Liver (tissue), 9 donors: ENCODE data around the gene KANK2. TPM values are rescaled to one million over a fixed set of nuclear protein-coding genes. Genes with fewer than 3 reads are reported as not detected.

Experiments used
- DNase-seq: peaks from one replicate; pipeline ENCODE4 v3.0.0-alpha.2; 2017; ENCODE audit warnings: low spot score
- H3K27ac ChIP-seq, 2 donors: one replicate each; pipeline ENCODE4 v1.7.0; 2013; ENCODE audit warnings: inconsistent platforms in 2 of 2, low read length in 2 of 2, control low read depth in 1 of 2, low read depth in 1 of 2, mild to moderate bottlenecking in 1 of 2
- H3K27me3 ChIP-seq, 4 donors: one replicate each; pipeline versions ENCODE4 v1.6.1 to v1.7.0; 2013; ENCODE audit warnings: low read length in 3 of 4, inconsistent platforms in 1 of 4, mild to moderate bottlenecking in 1 of 4, moderate library complexity in 1 of 4; ENCODE audit not compliant: control insufficient read depth in 4 of 4, insufficient read depth in 4 of 4
- H3K36me3 ChIP-seq, 4 donors: one replicate each; pipeline versions ENCODE4 v1.6.1 to v1.7.0; 2013; ENCODE audit warnings: low read length in 3 of 4, mild to moderate bottlenecking in 3 of 4, low read depth in 1 of 4, moderate library complexity in 1 of 4; ENCODE audit not compliant: control insufficient read depth in 4 of 4, insufficient read depth in 3 of 4
- H3K4me1 ChIP-seq, 4 donors: one replicate each; pipeline versions ENCODE4 v1.6.1 to v1.7.0; 2013; ENCODE audit warnings: low read length in 3 of 4, mild to moderate bottlenecking in 3 of 4, moderate library complexity in 1 of 4; ENCODE audit not compliant: control insufficient read depth in 4 of 4, insufficient read depth in 4 of 4
- H3K4me3 ChIP-seq, 3 donors: one replicate each; pipeline versions ENCODE4 v1.6.1 to v1.7.0; 2013; ENCODE audit warnings: low read length in 3 of 3, control low read depth in 1 of 3, low read depth in 1 of 3, mild to moderate bottlenecking in 1 of 3
- H3K9ac ChIP-seq, 2 donors: one replicate each; pipeline ENCODE4 v1.7.0; 2013; ENCODE audit warnings: low read length in 2 of 2, mild to moderate bottlenecking in 2 of 2, moderate library complexity in 2 of 2, control low read depth in 1 of 2, low read depth in 1 of 2
- H3K9me3 ChIP-seq, 4 donors: one replicate each; pipeline versions ENCODE4 v1.6.1 to v1.7.0; 2013; ENCODE audit warnings: low read length in 3 of 4; ENCODE audit not compliant: control insufficient read depth in 4 of 4
- EGR1 ChIP-seq, 2 donors: IDR thresholded peaks; 2 replicates each; pipeline ENCODE4 v1.6.1; 2016 to 2018; ENCODE audit warnings: antibody characterized with exemption in 2 of 2, low read depth in 2 of 2
- FOXA1 ChIP-seq: IDR thresholded peaks from 2 replicates; pipeline ENCODE4 v1.6.1; 2016; ENCODE audit warnings: antibody characterized with exemption
- FOXA2 ChIP-seq: IDR thresholded peaks from 2 replicates; pipeline ENCODE4 v1.6.1; 2016; ENCODE audit warnings: antibody characterized with exemption
- GABPA ChIP-seq, 2 donors: IDR thresholded peaks in 1 of 2; conservative IDR thresholded peaks in 1 of 2; 2 replicates each; pipeline ENCODE4 v1.6.1; 2016; ENCODE audit warnings: antibody characterized with exemption in 2 of 2, mild to moderate bottlenecking in 1 of 2, moderate library complexity in 1 of 2
- HNF4A ChIP-seq, 2 donors: conservative IDR thresholded peaks; 2 replicates each; pipeline ENCODE4 v1.6.1; 2016; ENCODE audit warnings: antibody characterized with exemption in 2 of 2, mild to moderate bottlenecking in 2 of 2
- HNF4G ChIP-seq: IDR thresholded peaks from 2 replicates; pipeline ENCODE4 v1.6.1; 2016; ENCODE audit warnings: antibody characterized with exemption
- JUND ChIP-seq, 2 donors: IDR thresholded peaks; 2 replicates each; pipeline ENCODE4 v1.6.1; 2016; ENCODE audit warnings: antibody characterized with exemption in 2 of 2
- NR2F2 ChIP-seq: IDR thresholded peaks from 2 replicates; pipeline ENCODE4 v1.6.1; 2016; ENCODE audit warnings: antibody characterized with exemption
- RAD21 ChIP-seq, 2 donors: IDR thresholded peaks; 2 replicates each; pipeline ENCODE4 v1.6.1; 2016; ENCODE audit warnings: antibody characterized with exemption in 2 of 2, mild to moderate bottlenecking in 2 of 2
- RXRA ChIP-seq, 2 donors: IDR thresholded peaks; 2 replicates each; pipeline ENCODE4 v1.6.1; 2017 to 2018; ENCODE audit warnings: antibody characterized with exemption in 2 of 2, mild to moderate bottlenecking in 1 of 2
- SP1 ChIP-seq: IDR thresholded peaks from 2 replicates; pipeline ENCODE4 v1.6.1; 2018; ENCODE audit warnings: antibody characterized with exemption, mild to moderate bottlenecking
- TAF1 ChIP-seq: conservative IDR thresholded peaks from 2 replicates; pipeline ENCODE4 v1.6.1; 2016; ENCODE audit warnings: antibody characterized with exemption, mild to moderate bottlenecking
- YY1 ChIP-seq: IDR thresholded peaks from 2 replicates; pipeline ENCODE4 v1.6.1; 2016; ENCODE audit warnings: antibody characterized with exemption, mild to moderate bottlenecking
- whole genome bisulfite sequencing: extraction: QIAGEN DNeasy Blood & Tissue Kit; methylation state at CpG from one replicate; pipeline ENCODE4 v1.1.7; 2013; 5-methylcytosine and 5-hydroxymethylcytosine counted together
- polyA plus RNA-seq, 2 donors: library from polyadenylated mRNA; stranded (reverse) in 1 of 2; unstranded in 1 of 2; fragments of 200-250 nt in 1 of 2; fragments of >200 nt in 1 of 2; fragmentation: Nextera tagmentation in 1 of 2; extraction: Ambion mirVana in 1 of 2; gene quantifications; one replicate each; pipeline versions ENCODE4 v1.2.1 to v1.2.3, GENCODE V29; 2013 to 2015
- total RNA-seq, 2 donors: library from RNA; depleted of rRNA; stranded (reverse); fragments of >200 nt; gene quantifications; one replicate each; pipeline ENCODE4 v1.2.3, GENCODE V29; 2014
- TF ChIP-seq, protein P1 (sequence below): IDR thresholded peaks from 2 replicates; pipeline ENCODE4 v1.6.1; 2016; ENCODE audit warnings: antibody characterized with exemption, mild to moderate bottlenecking
- TF ChIP-seq, protein P2 (sequence below): fragments of 150-350 bp; IDR thresholded peaks from 2 replicates; pipeline ENCODE4 v1.5.1; 2017; ENCODE audit warnings: improper control_type of control experiment, low read depth, low read length; ENCODE audit not compliant: missing input control
- TF ChIP-seq, protein P3 (sequence below): IDR thresholded peaks from 2 replicates; pipeline ENCODE4 v1.6.1; 2016; ENCODE audit warnings: antibody characterized with exemption
- TF ChIP-seq, protein P4 (sequence below): IDR thresholded peaks from 2 replicates; pipeline ENCODE4 v1.6.1; 2016; ENCODE audit warnings: antibody characterized with exemption
- TF ChIP-seq, protein P5 (sequence below): IDR thresholded peaks from 2 replicates; pipeline ENCODE4 v1.6.1; 2016; ENCODE audit warnings: antibody characterized with exemption
- donor health status: healthy.
- donor health status: healthy.
- donor health status: healthy.
- donor health status: healthy.
- donor health status: healthy.

The KANK2 gene
- total and polyA plus RNA-seq, 4 donors = 15.0 to 67.8 (median 40.6) TPM

DNA sequence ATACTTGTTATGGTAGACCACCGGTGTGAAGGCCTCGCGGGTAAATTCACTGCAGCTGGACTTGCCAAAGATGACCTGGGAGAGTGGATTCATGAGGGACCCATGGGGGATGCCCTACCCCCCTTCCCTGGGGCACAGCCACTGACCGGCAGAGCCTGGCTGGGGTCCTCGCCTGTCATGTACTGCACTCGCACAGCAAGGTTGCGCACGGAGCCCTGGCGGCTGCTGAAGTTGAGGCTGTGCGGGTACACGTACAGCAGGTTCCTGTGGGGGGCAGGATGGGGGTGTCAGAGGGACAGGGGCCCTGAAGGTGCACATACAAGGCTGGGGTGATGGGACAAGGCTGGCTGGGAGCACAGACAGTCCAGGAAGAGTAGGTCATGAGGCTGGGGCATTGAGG lies 40.7 kb upstream of the KANK2 start:
- no peak for DNase-seq
- H3K27ac ChIP-seq = peak overlapping the region; percentile 90 to 97
- TF ChIP-seq HNF4G (no peak), HNF4A (conservative IDR thresholded peaks at IDR 0.05) (no peak), GABPA (IDR thresholded peaks at IDR 0.05 in 1 of 2, conservative IDR thresholded peaks at IDR 0.05 in 1 of 2) (no peak), EGR1 (IDR thresholded peaks at IDR 0.05; ENCODE audit: low read depth in 2 of 2) (no peak), SP1 (no peak), TAF1 (no peak), RAD21 (IDR thresholded peaks at IDR 0.05) (no peak), YY1 (no peak), FOXA1 (no peak), RXRA (IDR thresholded peaks at IDR 0.05) (no peak), NR2F2 (no peak)
- TF ChIP-seq, protein P1, sequence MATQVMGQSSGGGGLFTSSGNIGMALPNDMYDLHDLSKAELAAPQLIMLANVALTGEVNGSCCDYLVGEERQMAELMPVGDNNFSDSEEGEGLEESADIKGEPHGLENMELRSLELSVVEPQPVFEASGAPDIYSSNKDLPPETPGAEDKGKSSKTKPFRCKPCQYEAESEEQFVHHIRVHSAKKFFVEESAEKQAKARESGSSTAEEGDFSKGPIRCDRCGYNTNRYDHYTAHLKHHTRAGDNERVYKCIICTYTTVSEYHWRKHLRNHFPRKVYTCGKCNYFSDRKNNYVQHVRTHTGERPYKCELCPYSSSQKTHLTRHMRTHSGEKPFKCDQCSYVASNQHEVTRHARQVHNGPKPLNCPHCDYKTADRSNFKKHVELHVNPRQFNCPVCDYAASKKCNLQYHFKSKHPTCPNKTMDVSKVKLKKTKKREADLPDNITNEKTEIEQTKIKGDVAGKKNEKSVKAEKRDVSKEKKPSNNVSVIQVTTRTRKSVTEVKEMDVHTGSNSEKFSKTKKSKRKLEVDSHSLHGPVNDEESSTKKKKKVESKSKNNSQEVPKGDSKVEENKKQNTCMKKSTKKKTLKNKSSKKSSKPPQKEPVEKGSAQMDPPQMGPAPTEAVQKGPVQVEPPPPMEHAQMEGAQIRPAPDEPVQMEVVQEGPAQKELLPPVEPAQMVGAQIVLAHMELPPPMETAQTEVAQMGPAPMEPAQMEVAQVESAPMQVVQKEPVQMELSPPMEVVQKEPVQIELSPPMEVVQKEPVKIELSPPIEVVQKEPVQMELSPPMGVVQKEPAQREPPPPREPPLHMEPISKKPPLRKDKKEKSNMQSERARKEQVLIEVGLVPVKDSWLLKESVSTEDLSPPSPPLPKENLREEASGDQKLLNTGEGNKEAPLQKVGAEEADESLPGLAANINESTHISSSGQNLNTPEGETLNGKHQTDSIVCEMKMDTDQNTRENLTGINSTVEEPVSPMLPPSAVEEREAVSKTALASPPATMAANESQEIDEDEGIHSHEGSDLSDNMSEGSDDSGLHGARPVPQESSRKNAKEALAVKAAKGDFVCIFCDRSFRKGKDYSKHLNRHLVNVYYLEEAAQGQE = no peak
- TF ChIP-seq, protein P2, sequence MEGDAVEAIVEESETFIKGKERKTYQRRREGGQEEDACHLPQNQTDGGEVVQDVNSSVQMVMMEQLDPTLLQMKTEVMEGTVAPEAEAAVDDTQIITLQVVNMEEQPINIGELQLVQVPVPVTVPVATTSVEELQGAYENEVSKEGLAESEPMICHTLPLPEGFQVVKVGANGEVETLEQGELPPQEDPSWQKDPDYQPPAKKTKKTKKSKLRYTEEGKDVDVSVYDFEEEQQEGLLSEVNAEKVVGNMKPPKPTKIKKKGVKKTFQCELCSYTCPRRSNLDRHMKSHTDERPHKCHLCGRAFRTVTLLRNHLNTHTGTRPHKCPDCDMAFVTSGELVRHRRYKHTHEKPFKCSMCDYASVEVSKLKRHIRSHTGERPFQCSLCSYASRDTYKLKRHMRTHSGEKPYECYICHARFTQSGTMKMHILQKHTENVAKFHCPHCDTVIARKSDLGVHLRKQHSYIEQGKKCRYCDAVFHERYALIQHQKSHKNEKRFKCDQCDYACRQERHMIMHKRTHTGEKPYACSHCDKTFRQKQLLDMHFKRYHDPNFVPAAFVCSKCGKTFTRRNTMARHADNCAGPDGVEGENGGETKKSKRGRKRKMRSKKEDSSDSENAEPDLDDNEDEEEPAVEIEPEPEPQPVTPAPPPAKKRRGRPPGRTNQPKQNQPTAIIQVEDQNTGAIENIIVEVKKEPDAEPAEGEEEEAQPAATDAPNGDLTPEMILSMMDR = no peak
- TF ChIP-seq, protein P3, sequence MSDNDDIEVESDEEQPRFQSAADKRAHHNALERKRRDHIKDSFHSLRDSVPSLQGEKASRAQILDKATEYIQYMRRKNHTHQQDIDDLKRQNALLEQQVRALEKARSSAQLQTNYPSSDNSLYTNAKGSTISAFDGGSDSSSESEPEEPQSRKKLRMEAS = no peak
- TF ChIP-seq, protein P4, sequence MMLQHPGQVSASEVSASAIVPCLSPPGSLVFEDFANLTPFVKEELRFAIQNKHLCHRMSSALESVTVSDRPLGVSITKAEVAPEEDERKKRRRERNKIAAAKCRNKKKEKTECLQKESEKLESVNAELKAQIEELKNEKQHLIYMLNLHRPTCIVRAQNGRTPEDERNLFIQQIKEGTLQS = no peak
- TF ChIP-seq, protein P5, sequence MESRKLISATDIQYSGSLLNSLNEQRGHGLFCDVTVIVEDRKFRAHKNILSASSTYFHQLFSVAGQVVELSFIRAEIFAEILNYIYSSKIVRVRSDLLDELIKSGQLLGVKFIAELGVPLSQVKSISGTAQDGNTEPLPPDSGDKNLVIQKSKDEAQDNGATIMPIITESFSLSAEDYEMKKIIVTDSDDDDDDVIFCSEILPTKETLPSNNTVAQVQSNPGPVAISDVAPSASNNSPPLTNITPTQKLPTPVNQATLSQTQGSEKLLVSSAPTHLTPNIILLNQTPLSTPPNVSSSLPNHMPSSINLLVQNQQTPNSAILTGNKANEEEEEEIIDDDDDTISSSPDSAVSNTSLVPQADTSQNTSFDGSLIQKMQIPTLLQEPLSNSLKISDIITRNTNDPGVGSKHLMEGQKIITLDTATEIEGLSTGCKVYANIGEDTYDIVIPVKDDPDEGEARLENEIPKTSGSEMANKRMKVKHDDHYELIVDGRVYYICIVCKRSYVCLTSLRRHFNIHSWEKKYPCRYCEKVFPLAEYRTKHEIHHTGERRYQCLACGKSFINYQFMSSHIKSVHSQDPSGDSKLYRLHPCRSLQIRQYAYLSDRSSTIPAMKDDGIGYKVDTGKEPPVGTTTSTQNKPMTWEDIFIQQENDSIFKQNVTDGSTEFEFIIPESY = no peak

DNA sequence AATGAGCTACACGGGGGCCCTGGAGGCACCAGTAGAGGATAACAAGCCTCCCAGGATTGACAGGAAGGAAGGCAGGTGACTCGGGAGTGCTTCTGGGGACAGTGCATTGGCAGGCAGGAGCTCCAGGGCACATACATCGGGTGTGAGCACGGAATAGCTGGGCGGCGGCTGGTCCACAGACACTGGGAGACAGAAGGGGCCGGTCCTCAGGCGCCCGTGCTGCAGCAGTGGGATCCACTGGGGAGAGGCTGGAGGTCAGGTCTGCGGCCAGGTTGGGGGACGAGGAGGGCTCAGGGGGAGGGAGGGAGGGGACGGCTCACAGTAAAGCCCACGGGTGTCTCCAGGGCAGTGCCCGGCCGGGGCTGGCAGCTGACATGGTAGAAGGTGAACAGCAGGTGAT lies 40.0 kb upstream of the KANK2 start:
- Histone ChIP-seq H3K27me3 (no peaks in the 10 kb centered on the region), H3K36me3 (peaks cover under 1 to 12% (median 4%) of the 10 kb centered on the region in 4 donors), H3K9me3 (no peaks in the 10 kb centered on the region), H3K9ac (peak overlapping the region; percentile 10 to 37), H3K4me3 (peak overlapping the region in 1 of 3 donors; percentile 12), H3K27ac (peak overlapping the region; percentile 90 to 97), H3K4me1 (peaks cover 12 to 55% (median 40%) of the 10 kb centered on the region in 4 donors)
- WGBS = 35% methylated on average over 15 of the region's 15 CpGs
- DNase-seq = no peak
- TF ChIP-seq, protein P3 = no peak
- TF ChIP-seq SP1 (no peak), HNF4A (conservative IDR thresholded peaks at IDR 0.05) (no peak), JUND (IDR thresholded peaks at IDR 0.05) (no peak), HNF4G (no peak), FOXA1 (no peak), RXRA (IDR thresholded peaks at IDR 0.05) (no peak), NR2F2 (no peak), YY1 (no peak), FOXA2 (no peak), RAD21 (IDR thresholded peaks at IDR 0.05) (no peak), EGR1 (IDR thresholded peaks at IDR 0.05; ENCODE audit: low read depth in 2 of 2) (no peak), GABPA (IDR thresholded peaks at IDR 0.05 in 1 of 2, conservative IDR thresholded peaks at IDR 0.05 in 1 of 2) (no peak)
- TF ChIP-seq, protein P5 = no peak
- TF ChIP-seq, protein P2 = no peak
- TF ChIP-seq, protein P4 = no peak

More for the DNA sequence above, 40.7 kb upstream of the KANK2 start:
- Histone ChIP-seq H3K27me3 (no peaks in the 10 kb centered on the region), H3K4me3 (no peak overlapping the region), H3K9me3 (no peaks in the 10 kb centered on the region), H3K9ac (no peak overlapping the region), H3K4me1 (peaks cover 12 to 61% (median 41%) of the 10 kb centered on the region in 4 donors), H3K36me3 (peaks cover 0 to 7% (median 3%) of the 10 kb centered on the region in 4 donors)
- 90% methylated on average over 11 of the region's 11 CpGs for WGBS
